Measurements from ENCODE around the gene SGMS2.

SGMS2 gene

DNA sequence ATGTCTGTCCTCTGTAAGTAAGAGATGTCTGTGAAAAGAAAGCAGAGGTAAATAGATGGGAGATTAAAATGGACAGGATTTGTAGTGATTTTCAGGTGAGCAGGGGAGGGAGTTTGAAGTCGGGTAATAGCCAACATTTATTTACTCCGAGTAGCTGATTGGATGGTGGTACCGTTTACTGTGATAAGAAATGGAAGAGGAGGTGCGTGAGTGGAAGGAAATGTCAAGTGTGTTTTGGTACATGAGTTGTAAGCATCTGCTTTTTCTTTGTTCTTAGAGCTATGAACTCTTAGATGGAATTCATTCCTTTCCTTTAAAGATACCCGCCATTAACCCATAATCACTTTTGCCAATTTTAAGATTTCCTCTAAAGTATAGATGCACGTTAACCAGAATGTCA is 45.5 kb downstream of the SGMS2 start:
- no peak overlapping the region for H3K27ac Mint-ChIP-seq
- peaks cover 1% of the 10 kb centered on the region for H3K9me3 Mint-ChIP-seq
- DNase-seq (ENCODE audit: low spot score in 2 of 2) (no peak), ATAC-seq (ENCODE audit: low read depth) (no peak)
- H3K4me1 Mint-ChIP-seq = no peaks in the 10 kb centered on the region
- H3K4me3 Mint-ChIP-seq = no peak overlapping the region
- H3K36me3 Mint-ChIP-seq = no peaks in the 10 kb centered on the region
- no peaks in the 10 kb centered on the region for H3K27me3 Mint-ChIP-seq

DNA sequence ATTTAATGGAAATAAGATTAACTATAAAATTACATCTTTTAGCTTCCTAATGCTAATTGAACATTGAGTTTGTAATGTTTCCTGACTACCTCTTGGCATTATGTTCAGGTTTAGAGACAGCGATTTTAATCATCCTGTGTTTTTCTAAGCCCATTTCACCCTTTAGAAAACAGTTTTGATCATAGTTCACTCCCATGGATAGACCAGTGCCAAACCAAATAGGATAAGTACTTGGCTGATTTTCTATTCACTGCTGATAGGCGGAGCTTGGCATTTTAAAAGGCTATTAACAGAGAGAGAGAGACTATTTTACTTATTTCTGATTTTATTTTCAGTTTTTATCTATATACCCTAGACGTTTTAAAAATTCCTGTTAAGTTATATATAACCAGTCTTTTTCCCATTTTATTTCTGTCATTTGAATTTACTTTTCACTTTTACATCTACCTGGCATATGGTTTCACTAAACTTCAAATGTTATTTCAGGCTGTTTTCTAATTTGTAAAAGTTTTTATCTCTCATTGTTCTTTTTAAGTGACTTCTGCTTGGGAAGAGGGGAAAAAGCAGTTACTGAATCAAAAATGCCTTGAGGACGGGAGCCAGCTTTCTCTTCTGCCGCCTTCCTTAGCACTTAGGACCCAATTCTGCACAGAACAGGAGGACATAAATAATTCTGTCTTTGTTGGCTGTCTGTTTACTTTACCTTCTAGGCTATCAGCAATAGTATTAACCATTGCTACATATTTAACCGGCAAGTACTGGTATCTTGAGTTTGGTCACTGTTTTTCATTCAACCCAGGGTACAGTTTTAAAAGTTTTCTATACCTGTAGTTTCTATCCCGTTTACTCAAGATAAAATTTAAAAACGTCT is 46.4 kb downstream of the SGMS2 start:
- Mint-ChIP-seq H3K36me3 (peaks cover 1% of the 10 kb centered on the region), H3K27me3 (no peaks in the 10 kb centered on the region), H3K4me1 (no peaks in the 10 kb centered on the region), H3K4me3 (no peak overlapping the region), H3K9me3 (peaks cover 2% of the 10 kb centered on the region), H3K27ac (no peak overlapping the region)
- ATAC-seq (ENCODE audit: low read depth) (no peak), DNase-seq (ENCODE audit: low spot score in 2 of 2) (no peak)

DNA sequence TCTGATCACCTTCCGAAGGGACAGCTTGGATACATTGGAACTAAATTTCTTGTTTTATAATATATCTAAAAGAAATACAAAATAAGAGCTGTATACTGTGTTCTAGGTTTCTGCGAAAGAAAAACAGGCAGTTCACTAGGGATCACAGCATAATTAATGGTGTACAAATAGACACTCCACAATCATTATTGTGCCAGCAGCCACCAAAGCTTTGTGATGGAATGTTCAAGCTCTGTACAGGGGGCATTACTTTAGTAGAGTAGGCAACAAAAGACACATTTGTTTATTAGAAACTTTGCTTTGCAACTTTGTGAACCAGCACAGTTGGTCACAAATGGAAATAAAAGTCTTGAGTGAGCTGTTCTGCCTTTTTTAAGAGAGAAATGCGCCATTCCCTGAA is 49.3 kb downstream of the SGMS2 start:
- H3K9me3 Mint-ChIP-seq = peaks cover 2% of the 10 kb centered on the region
- ATAC-seq (ENCODE audit: low read depth) (no peak), DNase-seq (ENCODE audit: low spot score in 2 of 2) (no peak)
- peaks cover 1% of the 10 kb centered on the region for H3K36me3 Mint-ChIP-seq
- no peak overlapping the region for H3K4me3 Mint-ChIP-seq
- no peak overlapping the region for H3K27ac Mint-ChIP-seq
- H3K27me3 Mint-ChIP-seq = no peaks in the 10 kb centered on the region
- H3K4me1 Mint-ChIP-seq = no peaks in the 10 kb centered on the region

DNA sequence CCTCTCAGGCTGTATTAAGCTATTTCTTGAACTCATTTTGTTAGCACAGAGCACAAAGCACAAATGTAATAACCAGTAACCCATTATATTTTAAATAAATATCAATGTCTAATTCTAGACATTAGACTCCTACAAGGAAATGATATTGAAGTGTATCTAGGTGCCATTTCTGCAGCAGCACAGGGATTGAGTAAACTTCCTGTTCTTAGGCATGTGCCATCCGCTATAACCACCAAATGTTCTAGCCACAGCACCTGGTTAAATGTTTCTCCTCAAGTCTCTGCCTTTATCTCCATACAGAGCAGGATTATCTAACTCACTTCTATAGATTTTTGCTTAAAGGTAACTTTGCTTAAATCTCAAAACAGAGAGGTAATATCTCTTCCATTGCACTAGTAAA is 51.4 kb downstream of the SGMS2 start:
- Mint-ChIP-seq H3K27me3 (no peaks in the 10 kb centered on the region), H3K9me3 (peaks cover 2% of the 10 kb centered on the region), H3K27ac (no peak overlapping the region), H3K4me3 (no peak overlapping the region), H3K36me3 (peaks cover 1% of the 10 kb centered on the region), H3K4me1 (no peaks in the 10 kb centered on the region)
- DNase-seq (ENCODE audit: low spot score in 2 of 2) (no peak), ATAC-seq (ENCODE audit: low read depth) (no peak)

DNA sequence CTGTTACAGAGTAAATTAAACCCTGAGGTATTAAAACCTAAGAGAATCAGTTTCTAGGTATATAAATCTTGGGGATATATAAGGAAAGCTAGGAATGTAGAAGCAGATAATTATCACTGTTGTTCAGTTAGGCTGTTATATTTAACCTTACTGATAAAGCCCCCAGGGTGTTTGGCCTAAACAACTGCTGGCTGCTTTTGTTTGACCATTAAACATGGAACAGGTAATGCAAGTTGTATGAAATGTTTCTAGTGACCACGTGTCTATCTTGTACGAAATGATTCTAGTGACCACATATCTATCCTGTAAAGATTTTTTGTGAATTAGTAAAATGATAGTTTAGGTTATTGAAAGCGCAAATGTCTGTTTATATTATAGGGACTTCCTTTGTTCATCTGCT is 52.6 kb downstream of the SGMS2 start:
- peaks cover 1% of the 10 kb centered on the region for H3K36me3 Mint-ChIP-seq
- H3K9me3 Mint-ChIP-seq = peaks cover 2% of the 10 kb centered on the region
- H3K27ac Mint-ChIP-seq = no peak overlapping the region
- ATAC-seq (ENCODE audit: low read depth) (no peak), DNase-seq (ENCODE audit: low spot score in 2 of 2) (no peak)
- no peaks in the 10 kb centered on the region for H3K4me1 Mint-ChIP-seq
- no peaks in the 10 kb centered on the region for H3K27me3 Mint-ChIP-seq
- H3K4me3 Mint-ChIP-seq = no peak overlapping the region

DNA sequence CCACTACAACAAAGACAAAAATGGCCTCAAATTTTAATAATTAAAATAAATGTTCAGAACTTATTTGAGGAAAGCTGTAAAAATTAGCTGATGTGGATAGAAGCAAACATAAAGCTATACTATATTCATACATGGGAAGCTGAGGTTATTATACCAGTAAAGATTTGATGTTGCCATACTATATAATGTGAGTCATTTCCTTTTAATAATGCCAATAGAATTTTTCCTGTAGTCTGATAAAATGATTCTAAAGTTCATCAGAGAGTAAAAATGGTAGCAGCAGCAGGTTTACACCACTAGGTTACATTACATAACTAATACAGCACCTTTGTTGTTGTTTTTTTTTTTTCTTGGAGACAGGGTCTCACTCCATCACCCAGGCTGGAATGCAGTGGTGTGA is 61.1 kb downstream of the SGMS2 start:
- Mint-ChIP-seq H3K4me1 (no peaks in the 10 kb centered on the region), H3K27ac (no peak overlapping the region), H3K27me3 (no peaks in the 10 kb centered on the region), H3K9me3 (no peaks in the 10 kb centered on the region), H3K36me3 (no peaks in the 10 kb centered on the region), H3K4me3 (no peak overlapping the region)
- DNase-seq (ENCODE audit: low spot score in 2 of 2) = no peak
- ATAC-seq (ENCODE audit: low read depth) = no peak

DNA sequence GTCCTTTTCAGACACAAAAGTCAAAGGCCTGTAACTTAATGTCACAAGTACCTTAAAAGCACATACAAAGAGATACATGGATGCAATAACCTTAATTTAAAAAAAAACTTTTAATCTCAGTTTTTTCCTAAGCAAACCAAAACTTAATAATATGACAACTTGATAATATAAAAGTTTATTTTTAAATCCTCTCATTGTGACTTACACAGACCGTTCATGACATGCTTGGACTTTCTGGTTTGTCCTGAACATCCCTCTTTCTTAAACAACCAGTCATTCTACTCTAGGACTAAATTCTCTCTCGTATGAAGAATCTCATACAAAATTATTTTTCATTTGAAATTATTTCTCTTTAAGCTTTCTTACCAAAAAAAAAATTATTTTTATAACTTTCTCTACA is 63.5 kb downstream of the SGMS2 start:
- Mint-ChIP-seq H3K27ac (no peak overlapping the region), H3K36me3 (no peaks in the 10 kb centered on the region), H3K4me3 (no peak overlapping the region), H3K9me3 (peaks cover 1% of the 10 kb centered on the region), H3K27me3 (peaks cover 3% of the 10 kb centered on the region), H3K4me1 (no peaks in the 10 kb centered on the region)
- ATAC-seq (ENCODE audit: low read depth) = no peak
- no peak for DNase-seq (ENCODE audit: low spot score in 2 of 2)

DNA sequence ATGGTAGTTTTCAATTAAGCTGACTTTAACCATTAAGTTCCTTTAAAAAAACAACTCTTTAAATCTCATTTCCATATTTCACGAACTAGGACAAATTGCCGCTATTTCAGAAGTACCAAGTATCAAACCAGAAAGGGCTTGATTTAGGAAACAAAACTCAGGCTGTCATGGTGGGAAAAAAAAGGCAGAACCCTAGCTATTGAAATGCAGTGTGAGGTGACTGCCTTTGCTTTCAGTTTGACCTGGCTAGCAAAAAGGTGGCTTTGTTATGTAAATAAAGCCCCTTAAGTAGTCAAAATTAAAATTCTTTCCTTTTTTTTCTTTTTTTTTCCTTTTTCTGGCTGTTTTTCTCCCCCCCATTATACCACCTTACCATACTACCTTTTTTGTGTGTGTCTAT is 66.0 kb downstream of the SGMS2 start:
- peaks cover 9% of the 10 kb centered on the region for H3K27me3 Mint-ChIP-seq
- H3K9me3 Mint-ChIP-seq = peaks cover 1% of the 10 kb centered on the region
- no peak overlapping the region for H3K4me3 Mint-ChIP-seq
- H3K36me3 Mint-ChIP-seq = no peaks in the 10 kb centered on the region
- ATAC-seq (ENCODE audit: low read depth) (no peak), DNase-seq (ENCODE audit: low spot score in 2 of 2) (no peak)
- H3K27ac Mint-ChIP-seq = no peak overlapping the region
- H3K4me1 Mint-ChIP-seq = no peaks in the 10 kb centered on the region

DNA sequence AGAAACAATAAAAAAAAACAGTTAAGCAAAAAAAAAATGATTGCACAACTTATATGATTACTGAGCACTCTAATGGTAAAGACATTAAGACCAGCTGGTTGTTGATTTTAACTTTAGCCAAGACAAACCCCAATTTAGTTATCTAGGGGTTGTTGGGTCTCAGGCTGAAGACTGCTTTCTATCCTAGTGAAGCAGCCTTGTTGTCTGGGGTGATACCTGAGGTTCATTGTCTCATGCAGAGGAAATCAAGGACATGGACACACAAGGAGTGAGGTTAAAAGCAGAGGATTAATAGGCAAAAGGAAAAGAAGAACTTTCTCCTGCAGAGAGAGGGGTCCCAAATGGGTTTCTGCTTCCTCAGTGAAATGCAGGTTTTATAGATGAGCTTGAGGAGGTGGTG is 66.6 kb downstream of the SGMS2 start:
- Mint-ChIP-seq H3K4me3 (no peak overlapping the region), H3K36me3 (no peaks in the 10 kb centered on the region), H3K27me3 (peaks cover 9% of the 10 kb centered on the region), H3K27ac (no peak overlapping the region), H3K4me1 (no peaks in the 10 kb centered on the region), H3K9me3 (peaks cover 1% of the 10 kb centered on the region)
- ATAC-seq (ENCODE audit: low read depth) = no peak
- DNase-seq (ENCODE audit: low spot score in 2 of 2) = no peak

DNA sequence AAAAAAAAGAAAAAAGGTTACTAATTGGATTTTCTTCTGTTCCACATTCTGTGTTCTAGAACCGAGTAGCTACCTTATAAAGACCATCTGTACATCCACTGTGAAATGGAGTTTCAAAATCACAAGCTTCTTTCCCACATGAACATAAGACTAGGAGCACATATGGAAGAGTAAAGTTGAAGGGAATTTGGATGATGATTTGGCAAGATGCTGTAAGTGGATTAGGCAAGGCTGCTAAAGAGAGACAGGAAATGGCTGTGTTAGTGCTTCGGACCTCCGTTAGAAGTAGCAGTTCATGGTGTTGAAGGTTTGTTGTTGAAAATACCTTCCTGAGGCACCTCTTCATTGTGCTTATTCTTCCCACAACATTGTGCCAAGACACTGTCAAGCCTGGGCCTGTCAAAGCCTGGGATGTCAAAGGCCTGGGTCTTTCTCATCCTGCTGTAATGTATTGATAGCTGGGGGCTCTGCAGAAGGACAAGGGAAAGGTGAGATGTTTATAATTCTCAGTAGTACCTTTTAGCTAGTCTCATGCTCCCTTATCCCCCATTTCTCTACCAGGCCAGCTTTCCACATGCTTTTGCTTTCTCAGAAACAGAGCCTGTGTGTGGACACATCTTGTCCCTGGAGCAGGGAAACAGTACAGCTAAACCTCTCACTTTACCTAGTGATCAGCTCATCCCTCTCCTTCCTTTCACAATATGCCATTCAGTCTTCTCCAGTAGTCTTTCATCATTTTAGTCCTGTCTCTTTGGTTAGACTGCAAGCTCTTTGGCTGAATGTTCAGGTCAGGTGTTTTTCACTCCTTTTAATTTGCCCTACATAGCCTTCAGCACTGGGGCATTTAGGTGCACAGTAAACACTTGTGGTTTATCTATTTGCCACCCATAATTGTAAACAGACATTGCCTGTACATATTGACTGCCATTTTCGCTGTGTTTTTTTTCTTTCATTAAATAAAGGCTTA is 68.7 kb downstream of the SGMS2 start:
- Mint-ChIP-seq H3K36me3 (no peaks in the 10 kb centered on the region), H3K4me1 (no peaks in the 10 kb centered on the region), H3K4me3 (no peak overlapping the region), H3K27ac (no peak overlapping the region), H3K9me3 (peaks cover 1% of the 10 kb centered on the region), H3K27me3 (peaks cover 9% of the 10 kb centered on the region)
- DNase-seq (ENCODE audit: low spot score in 2 of 2) (no peak), ATAC-seq (ENCODE audit: low read depth) (no peak)

DNA sequence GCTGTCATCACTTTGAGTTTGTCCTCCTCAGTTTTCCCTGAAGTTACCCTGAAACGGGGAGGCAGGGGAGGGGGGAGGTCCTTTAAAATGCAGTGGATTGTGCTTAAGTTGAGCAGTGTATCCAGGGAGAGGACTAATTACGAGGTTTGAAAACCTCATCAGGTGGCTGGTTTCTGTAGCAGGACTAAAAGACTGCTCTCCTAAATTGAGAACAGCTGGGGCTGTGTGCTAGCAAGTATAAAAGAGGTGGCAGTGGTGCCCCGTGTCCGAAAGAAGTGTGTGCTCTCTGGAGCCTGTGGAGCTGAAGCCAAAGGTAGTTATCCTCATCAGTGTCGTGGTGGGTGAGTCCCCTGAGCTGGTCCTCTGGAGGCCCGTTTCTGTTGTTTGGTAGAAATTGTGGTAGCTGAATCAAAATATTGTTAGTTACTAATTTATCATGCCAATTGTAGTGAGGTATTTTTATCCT is 69.4 kb downstream of the SGMS2 start:
- Mint-ChIP-seq H3K9me3 (peaks cover 1% of the 10 kb centered on the region), H3K27ac (no peak overlapping the region), H3K36me3 (no peaks in the 10 kb centered on the region), H3K27me3 (peaks cover 9% of the 10 kb centered on the region), H3K4me1 (no peaks in the 10 kb centered on the region), H3K4me3 (no peak overlapping the region)
- no peak for ATAC-seq (ENCODE audit: low read depth)
- DNase-seq (ENCODE audit: low spot score in 2 of 2) = no peak

DNA sequence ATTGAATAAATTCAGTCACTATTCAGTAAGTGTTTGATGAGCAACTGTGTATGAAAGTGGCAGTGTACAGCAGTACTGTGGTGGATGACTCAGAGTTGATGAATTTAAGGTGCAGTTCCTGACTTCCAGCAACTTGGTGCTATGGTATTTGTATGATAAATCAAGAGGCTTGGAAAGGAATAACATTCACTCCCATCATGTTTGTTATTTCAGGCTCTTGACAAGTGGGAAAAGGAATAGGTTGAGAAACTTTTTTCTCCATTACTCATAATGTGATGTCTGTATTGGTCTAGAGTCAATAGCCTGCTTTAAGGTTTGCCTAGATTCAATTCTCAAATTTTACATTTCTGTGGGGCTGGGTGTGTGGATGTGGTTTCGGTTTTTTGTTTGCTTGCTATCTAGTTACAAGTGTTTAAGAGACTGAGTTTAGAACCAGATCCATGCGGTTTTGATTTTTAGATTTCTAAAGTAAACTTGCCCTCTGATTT is 71.5 kb downstream of the SGMS2 start:
- ATAC-seq (ENCODE audit: low read depth) = no peak
- Mint-ChIP-seq H3K4me1 (no peaks in the 10 kb centered on the region), H3K4me3 (no peak overlapping the region), H3K27me3 (peaks cover 13% of the 10 kb centered on the region), H3K27ac (no peak overlapping the region), H3K36me3 (no peaks in the 10 kb centered on the region), H3K9me3 (peaks cover 1% of the 10 kb centered on the region)
- DNase-seq (ENCODE audit: low spot score in 2 of 2) = no peak

DNA sequence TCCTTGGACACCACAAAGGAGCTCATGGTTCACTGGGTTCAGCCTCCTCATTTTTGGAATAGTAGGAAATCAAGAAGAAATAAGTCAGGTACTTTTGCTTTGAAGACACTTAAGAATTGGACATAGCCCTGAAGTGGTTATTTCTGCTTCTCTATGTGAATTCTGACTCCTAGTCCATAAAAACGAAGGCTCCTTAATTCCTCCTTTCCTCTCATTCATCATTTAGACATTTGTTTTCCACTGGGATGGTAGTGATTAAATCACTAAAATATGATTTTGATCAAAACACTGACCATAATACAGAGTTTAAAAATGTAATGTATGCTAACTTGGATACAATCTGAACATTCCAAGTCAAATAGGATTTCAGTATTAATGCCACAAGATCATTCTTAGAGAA is 71.9 kb downstream of the SGMS2 start:
- Mint-ChIP-seq H3K9me3 (no peaks in the 10 kb centered on the region), H3K27me3 (peaks cover 13% of the 10 kb centered on the region), H3K27ac (no peak overlapping the region), H3K4me1 (no peaks in the 10 kb centered on the region), H3K4me3 (no peak overlapping the region), H3K36me3 (no peaks in the 10 kb centered on the region)
- ATAC-seq (ENCODE audit: low read depth) (no peak), DNase-seq (ENCODE audit: low spot score in 2 of 2) (no peak)

DNA sequence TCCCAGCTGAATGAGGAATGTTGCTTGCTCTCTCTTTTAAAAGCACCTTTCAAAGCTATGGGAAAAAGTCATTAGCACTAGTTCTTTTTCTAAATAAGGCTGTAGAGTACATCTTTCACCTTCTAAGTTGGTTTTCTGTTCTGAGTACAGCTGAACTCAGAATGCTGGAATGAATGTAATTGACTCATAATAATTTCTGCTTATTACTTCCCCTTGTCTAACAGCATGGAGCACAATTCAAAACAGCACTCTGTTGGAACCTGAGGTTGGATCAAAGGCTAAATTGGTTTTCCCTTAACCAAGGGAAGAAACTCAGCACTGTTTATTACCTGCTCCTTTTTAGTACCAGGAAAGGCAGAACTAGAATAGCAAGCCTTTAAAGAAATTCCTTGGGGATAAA is 73.1 kb downstream of the SGMS2 start:
- Mint-ChIP-seq H3K4me1 (no peaks in the 10 kb centered on the region), H3K27me3 (peaks cover 16% of the 10 kb centered on the region), H3K36me3 (no peaks in the 10 kb centered on the region), H3K9me3 (no peaks in the 10 kb centered on the region), H3K27ac (no peak overlapping the region), H3K4me3 (no peak overlapping the region)
- ATAC-seq (ENCODE audit: low read depth) (no peak), DNase-seq (ENCODE audit: low spot score in 2 of 2) (no peak)

All from memory B cell (primary cell).